ENCODE data around the gene IL1RAP.

DNA sequence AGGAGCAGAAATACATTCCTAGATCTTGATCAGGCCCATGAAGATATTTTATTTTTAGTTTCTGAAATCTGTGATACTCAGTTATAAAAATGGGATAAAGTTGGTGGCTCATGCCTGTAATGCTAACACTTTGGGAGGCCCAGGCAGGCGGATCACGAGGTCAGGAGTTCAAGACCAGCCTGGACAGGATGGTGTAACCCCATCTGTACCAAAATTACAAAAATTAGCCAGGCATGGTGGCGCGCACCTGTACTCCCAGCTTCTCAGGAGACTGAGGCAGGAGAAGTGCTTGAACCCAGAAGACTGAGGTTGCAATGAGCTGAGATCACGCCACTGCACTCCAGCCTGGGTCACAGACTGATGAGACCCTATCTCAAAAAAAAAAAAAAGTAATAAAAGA, 105.5 kb downstream of the IL1RAP start:
- TF ChIP-seq, protein P1, sequence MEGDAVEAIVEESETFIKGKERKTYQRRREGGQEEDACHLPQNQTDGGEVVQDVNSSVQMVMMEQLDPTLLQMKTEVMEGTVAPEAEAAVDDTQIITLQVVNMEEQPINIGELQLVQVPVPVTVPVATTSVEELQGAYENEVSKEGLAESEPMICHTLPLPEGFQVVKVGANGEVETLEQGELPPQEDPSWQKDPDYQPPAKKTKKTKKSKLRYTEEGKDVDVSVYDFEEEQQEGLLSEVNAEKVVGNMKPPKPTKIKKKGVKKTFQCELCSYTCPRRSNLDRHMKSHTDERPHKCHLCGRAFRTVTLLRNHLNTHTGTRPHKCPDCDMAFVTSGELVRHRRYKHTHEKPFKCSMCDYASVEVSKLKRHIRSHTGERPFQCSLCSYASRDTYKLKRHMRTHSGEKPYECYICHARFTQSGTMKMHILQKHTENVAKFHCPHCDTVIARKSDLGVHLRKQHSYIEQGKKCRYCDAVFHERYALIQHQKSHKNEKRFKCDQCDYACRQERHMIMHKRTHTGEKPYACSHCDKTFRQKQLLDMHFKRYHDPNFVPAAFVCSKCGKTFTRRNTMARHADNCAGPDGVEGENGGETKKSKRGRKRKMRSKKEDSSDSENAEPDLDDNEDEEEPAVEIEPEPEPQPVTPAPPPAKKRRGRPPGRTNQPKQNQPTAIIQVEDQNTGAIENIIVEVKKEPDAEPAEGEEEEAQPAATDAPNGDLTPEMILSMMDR (IDR thresholded peaks at IDR 0.05), result no peak
- no peak for TF ChIP-seq POLR2A (IDR thresholded peaks at IDR 0.05)
